SH-SY5Y (cell line): Measurements from ENCODE around the gene SHD.

Source experiments
- GATA2 ChIP-seq: IDR thresholded peaks from 2 replicates; pipeline ENCODE4 v1.6.1; 2011; ENCODE audit warnings: mild to moderate bottlenecking, low read depth, low read length
- GATA3 ChIP-seq: IDR thresholded peaks from 2 replicates; pipeline ENCODE4 v1.6.1; 2011; ENCODE audit warnings: low read depth, mild to moderate bottlenecking, low read length, moderate library complexity

Gene SHD

DNA sequence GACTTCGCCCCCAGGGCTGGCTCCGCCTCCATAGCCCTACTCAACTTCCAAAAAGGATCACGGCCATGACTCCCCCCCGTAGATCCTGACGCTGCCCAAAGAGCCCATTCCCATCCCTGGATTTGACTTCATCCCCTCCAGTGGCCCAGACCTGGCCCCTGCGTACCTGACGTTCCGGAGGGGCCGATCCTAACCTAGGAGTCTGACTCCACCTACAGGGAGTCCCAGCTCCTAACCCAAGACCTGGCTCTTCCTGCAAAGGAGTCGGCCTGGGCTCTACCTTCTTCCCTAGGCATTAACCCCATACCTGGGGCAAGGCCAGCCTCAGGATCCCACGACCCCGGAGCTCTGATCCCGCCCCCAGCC, 48.8 kb downstream of the SHD start:
- TF ChIP-seq GATA2 (no peak), GATA3 (no peak)

DNA sequence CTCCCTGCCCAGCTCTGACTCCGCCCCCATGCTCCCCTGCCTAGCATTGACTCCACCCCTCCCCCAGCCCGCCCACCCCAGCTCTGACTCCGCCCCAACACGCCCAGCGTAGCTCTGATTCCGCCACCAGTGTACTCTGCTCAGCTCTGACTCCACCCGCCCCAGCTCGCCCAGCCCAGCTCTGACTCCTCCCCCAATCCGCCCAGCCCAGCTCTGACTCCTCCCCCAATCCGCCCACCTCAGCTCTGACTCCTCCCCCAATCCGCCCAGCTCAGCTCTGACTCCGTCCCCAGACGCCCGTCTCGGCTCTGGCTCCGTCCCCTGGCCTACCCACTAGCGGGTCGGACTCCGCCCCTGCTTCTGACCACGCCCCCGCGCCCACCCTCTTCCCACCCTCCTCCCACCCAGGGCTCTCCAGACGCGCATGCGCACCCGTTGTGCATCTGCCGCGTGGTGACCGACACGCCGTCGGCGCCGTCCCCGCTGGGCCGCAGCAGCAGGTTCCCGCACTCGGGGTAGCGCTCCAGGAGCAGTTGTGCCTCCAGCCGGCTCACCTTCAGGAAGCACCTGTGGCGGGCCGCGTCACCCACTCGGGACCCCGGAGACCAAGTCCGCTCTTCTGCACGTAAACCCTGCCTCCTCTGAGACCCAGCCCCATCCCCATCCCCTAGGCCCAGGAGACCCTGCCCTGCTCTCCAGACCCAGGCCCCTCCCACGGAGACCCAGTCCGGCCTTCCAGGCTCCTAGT, 49.4 kb downstream of the SHD start:
- TF ChIP-seq GATA3 (no peak), GATA2 (no peak)

DNA sequence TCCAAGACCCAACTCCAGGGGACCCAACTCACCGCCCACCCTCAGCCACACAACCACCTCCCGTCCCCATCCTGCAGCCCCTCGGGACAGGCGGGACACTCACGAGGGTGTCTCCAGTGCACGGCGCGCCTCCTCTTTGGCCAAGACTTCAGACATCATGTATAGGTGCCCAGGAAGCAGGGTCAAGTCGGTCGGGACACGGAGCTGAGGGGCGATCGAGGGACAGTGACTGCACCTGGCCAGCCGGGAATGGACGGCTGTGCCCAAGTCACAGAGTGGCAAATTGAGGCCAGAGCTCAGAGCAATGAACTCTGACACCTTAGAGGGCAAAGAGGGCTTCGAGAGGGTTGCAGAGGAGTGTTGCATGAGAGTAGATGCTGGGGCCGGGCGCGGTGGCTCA, 50.8 kb downstream of the SHD start:
- TF ChIP-seq GATA2 (no peak), GATA3 (no peak)

DNA sequence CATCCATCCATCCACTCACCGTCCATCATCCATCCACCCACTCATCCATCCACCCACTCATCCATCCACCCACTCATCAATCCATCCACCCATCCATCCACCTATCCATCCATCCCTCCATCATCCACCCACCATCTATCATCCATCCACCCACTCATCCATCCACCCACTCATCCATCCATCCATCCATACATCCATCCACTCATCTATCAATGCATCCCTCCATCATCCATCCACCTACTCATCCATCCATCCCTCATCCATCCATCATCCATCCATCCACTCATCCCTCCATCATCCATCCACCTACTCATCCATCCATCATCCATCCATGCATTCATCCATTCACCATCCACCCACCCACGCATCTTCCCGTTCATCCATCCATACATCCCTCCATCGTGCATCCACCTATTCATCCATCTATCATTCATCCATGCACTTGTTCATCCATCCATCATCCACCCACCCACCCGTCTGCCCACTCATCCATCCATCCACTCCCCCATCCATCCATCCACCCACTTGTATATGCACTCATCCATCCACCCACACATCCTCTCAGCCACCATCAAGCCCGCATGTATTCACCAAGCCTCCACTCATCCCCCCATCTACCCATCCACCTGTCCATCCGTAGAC, 56.0 kb downstream of the SHD start:
- TF ChIP-seq GATA3: no peak
- TF ChIP-seq GATA2: no peak

DNA sequence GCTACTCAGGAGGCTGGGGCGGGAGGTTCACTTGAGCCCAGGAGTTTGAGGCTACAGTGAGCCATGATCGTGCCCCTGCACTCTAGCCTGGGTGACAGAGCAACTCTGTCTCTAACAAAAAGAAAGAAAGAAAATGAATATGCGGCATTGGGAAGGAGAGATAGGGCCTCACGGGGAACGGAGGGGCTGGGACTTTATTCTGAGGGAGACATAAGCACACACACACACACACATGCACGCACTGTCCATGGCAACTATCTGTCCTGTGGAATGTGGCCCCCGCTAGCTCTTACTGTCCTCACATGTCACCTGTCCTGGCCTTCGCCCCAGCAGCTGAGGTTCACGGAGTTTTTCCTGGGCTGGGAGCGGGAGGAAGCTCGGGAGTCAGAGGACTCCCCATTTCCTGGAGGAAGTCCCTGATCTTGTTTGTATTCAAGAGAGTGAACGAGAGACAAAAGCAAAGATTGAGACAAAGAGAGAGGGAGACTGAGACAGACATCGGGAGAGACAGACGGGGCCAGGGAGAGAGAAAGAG, 58.9 kb downstream of the SHD start:
- TF ChIP-seq GATA2: no peak
- no peak for TF ChIP-seq GATA3

DNA sequence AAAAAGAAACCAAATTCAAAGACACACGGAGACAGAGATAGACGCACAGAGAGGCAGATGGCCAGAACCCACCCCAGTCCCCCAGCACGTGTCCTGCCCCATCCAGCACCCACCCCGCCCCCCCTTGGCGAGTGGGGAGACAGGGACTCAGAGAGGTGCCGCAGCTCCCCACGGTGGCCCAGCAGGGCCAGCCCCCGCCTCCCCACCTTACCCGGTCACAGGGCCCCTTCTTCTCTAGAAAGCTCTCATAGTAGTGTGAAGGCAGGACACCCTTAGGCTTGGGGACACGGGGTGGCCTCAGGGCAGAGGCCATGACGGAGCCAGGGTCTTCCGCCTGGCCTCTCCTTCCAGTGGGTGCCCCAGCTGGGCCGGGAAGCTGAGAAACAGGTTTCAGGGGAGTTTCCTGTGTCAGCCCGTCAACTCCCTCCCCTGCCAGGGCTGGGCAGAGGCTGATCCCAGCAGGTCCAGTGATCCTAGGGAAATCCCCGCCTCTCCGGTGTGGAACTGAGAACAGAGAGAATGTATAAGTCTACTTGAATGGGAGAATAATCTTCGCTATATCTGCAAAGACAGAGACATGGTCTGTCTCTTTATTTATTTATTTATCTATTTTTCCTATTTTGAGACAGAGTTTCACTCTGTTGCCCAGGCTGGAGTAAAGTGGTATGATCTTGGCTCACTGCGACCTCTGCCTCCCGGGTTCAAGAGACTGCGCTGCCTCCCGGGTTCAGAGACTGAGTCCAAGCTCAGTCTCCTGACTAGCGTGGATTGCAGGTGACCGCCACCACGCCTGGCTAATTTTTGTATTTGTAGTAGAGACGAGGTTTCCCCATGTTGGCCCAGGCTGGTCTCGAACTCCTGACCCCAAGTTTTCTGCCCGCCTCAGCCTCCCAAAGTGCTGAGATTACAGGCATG, 59.6 kb downstream of the SHD start, which contains the start of gene STAP2:
STAP2 (minus strand) TSS at position 387 of the 915 bp plus-strand sequence; CDS start at position 313, 74 bp downstream.
- no peak for TF ChIP-seq GATA2
- no peak for TF ChIP-seq GATA3
